Gastroesophageal sphincter (tissue), 3 donors: ENCODE data around the gene ZIC4.

ENCODE experiments used
- EP300 ChIP-seq: sonication (generic); formaldehyde crosslinking; IDR thresholded peaks from one replicate; pipeline ENCODE4 v1.6.1; 2017; ENCODE audit warnings: antibody characterized with exemption, mild to moderate bottlenecking
- POLR2A ChIP-seq, 2 donors: fragments of 450-650 bp; IDR thresholded peaks; one replicate each; pipeline ENCODE4 v1.6.1; 2017; ENCODE audit warnings: antibody characterized with exemption in 2 of 2, mild to moderate bottlenecking in 2 of 2, moderate library complexity in 1 of 2
- POLR2AphosphoS5 ChIP-seq: sonication (generic); formaldehyde crosslinking; IDR thresholded peaks from one replicate; pipeline ENCODE4 v1.6.1; 2017; ENCODE audit warnings: antibody characterized with exemption
- TF ChIP-seq, protein P1 (sequence below), 4 experiments: fragments of 200-600 bp in 2 of 4; fragments of 450-650 bp in 2 of 4; sonication (generic) in 1 of 4; IDR thresholded peaks; one replicate each; pipeline ENCODE4 v1.5.1; 2017 to 2019; ENCODE audit warnings: antibody characterized with exemption in 4 of 4, mild to moderate bottlenecking in 2 of 4, moderate library complexity in 2 of 4

DNA sequence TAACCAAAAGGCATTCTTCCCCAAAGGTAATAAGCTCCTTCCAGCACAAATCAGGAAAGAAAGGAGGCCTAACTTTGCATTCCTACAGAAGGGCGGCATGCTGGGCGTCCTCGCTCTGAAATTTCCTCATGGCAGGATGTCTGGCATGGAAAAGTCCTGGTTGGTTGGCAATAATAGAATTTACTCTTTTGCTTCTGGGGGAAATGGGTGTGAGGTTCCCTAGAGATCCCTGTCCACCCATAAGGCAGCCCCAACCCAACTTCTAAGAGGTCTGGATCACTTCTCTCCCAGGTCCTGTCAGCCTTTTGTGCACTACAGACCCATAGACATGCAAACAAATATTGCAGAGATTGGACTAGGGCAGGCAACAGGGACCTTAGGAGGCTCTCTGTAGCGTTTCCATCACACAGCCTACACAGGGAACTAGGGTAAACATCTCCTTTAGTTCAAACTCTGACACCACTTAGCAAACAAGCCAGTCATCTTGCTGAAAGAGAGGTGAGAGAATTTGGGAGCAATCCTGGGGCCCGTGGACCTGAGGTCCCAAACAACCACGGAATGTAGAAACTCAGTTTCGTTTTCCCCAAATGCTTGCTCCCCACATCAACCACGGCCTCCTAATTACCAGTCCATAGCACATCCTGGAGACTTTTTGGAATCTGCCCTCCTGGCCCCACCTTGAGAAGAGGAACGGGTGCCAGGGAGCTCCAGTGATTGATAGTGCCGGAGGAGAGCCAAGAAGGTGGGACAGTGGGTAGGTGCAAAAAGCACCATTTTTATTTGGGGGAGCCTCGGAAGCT, 2.1 kb downstream of the ZIC4 start:
- TF ChIP-seq, protein P1, sequence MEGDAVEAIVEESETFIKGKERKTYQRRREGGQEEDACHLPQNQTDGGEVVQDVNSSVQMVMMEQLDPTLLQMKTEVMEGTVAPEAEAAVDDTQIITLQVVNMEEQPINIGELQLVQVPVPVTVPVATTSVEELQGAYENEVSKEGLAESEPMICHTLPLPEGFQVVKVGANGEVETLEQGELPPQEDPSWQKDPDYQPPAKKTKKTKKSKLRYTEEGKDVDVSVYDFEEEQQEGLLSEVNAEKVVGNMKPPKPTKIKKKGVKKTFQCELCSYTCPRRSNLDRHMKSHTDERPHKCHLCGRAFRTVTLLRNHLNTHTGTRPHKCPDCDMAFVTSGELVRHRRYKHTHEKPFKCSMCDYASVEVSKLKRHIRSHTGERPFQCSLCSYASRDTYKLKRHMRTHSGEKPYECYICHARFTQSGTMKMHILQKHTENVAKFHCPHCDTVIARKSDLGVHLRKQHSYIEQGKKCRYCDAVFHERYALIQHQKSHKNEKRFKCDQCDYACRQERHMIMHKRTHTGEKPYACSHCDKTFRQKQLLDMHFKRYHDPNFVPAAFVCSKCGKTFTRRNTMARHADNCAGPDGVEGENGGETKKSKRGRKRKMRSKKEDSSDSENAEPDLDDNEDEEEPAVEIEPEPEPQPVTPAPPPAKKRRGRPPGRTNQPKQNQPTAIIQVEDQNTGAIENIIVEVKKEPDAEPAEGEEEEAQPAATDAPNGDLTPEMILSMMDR (IDR thresholded peaks at IDR 0.05) = no peak
- TF ChIP-seq POLR2A (IDR thresholded peaks at IDR 0.05) (no peak), EP300 (no peak), POLR2AphosphoS5 (no peak)
